HepG2 (cell line): ENCODE results near the gene PLEKHH3. TPM values are rescaled to one million over a fixed set of nuclear protein-coding genes. Genes with fewer than 3 reads are reported as not detected.

Experiments
- DBP ChIP-seq: sonication (generic); formaldehyde crosslinking; IDR thresholded peaks from 2 replicates; pipeline ENCODE4 v1.4.0; 2020; ENCODE audit warnings: missing genetic modification reagents; ENCODE audit errors: not compliant biosample characterization
- FIP1L1 ChIP-seq: fragments of 200-400 bp; formaldehyde crosslinking; IDR thresholded peaks from 2 replicates; pipeline ENCODE4 v1.6.1; 2018; ENCODE audit warnings: low read depth, mild to moderate bottlenecking, low read length, moderate library complexity, borderline replicate concordance; ENCODE audit not compliant: insufficient read depth
- GLMP ChIP-seq: sonication (generic); formaldehyde crosslinking; IDR thresholded peaks from 2 replicates; pipeline ENCODE4 v1.9.0; 2021; ENCODE audit warnings: missing genetic modification reagents, mild to moderate bottlenecking, borderline replicate concordance
- HDAC6 ChIP-seq: fragments of 200-600 bp; sonication (generic); IDR thresholded peaks from 2 replicates; pipeline ENCODE4 v1.7.0; 2017; ENCODE audit warnings: mild to moderate bottlenecking, antibody characterized with exemption, low read length, low read depth
- IKZF5 ChIP-seq: IDR thresholded peaks from 2 replicates; pipeline ENCODE4 v1.6.1; 2018; ENCODE audit warnings: missing genetic modification reagents, mild to moderate bottlenecking, missing compliant biosample characterization
- KLF13 ChIP-seq: sonication (generic); formaldehyde crosslinking; IDR thresholded peaks from 2 replicates; pipeline ENCODE4 v1.4.0; 2020; ENCODE audit warnings: mild to moderate bottlenecking, missing genetic modification reagents
- KMT2B ChIP-seq: IDR thresholded peaks from 2 replicates; pipeline ENCODE4 v1.6.1; 2016; ENCODE audit warnings: missing genetic modification reagents, missing compliant biosample characterization
- ZBTB2 ChIP-seq: sonication (generic); formaldehyde crosslinking; IDR thresholded peaks from 2 replicates; pipeline ENCODE4 v1.8.0; 2022; ENCODE audit warnings: low read depth, missing genetic modification reagents
- ZBTB39 ChIP-seq: sonication (generic); formaldehyde crosslinking; IDR thresholded peaks from 2 replicates; pipeline ENCODE4 v1.5.0; 2020; ENCODE audit warnings: missing genetic modification reagents
- ZC3H13 ChIP-seq: sonication (generic); formaldehyde crosslinking; IDR thresholded peaks from 2 replicates; pipeline ENCODE4 v1.8.1; 2023; ENCODE audit warnings: mild to moderate bottlenecking, missing genetic modification reagents, moderate library complexity
- ZNF281 ChIP-seq: sonication (generic); formaldehyde crosslinking; IDR thresholded peaks from 2 replicates; pipeline ENCODE4 v1.4.0; 2020; ENCODE audit warnings: missing genetic modification reagents, borderline replicate concordance
- ZNF607 ChIP-seq: sonication (generic); formaldehyde crosslinking; IDR thresholded peaks from 2 replicates; pipeline ENCODE4 v1.5.1; 2020; ENCODE audit warnings: missing genetic modification reagents, mild to moderate bottlenecking, borderline replicate concordance
- ZZZ3 ChIP-seq: sonication (generic); formaldehyde crosslinking; IDR thresholded peaks from 2 replicates; pipeline ENCODE4 v1.4.0; 2020; ENCODE audit warnings: missing genetic modification reagents, mild to moderate bottlenecking, borderline replicate concordance
- polyA plus RNA-seq, 8 experiments: library from polyadenylated mRNA; depleted of rRNA in 3 of 8; stranded (reverse) in 7 of 8; unstranded in 1 of 8; fragments of >200 nt; fragmentation: Illumina TruSeq in 4 of 8; extraction: Trizol in 4 of 8; gene quantifications; 2 replicates each; pipeline versions ENCODE4 v1.2.1 to v1.2.3, GENCODE V29; 2011 to 2016; ENCODE audit warnings: low read depth in 4 of 8, missing spikeins in 1 of 8, mixed read lengths in 1 of 8; ENCODE audit not compliant: insufficient read depth in 1 of 8
- total RNA-seq, 5 experiments: library from RNA; depleted of rRNA; stranded (reverse); fragments of >200 nt; fragmentation: Illumina TruSeq; extraction: Trizol; gene quantifications; 2 replicates each; pipeline ENCODE4 v1.2.3, GENCODE V29; 2016; ENCODE audit warnings: low read depth in 1 of 5

Gene PLEKHH3
- total and polyA plus RNA-seq, 2 of the 13 experiments (the other 11 are each of a cell fraction or from before 2014, with no cell fraction given) = 6.0 to 19.9 TPM

- 0 out of 2 replicates have a peak, but pooled peaks have one; percentile 67 for TF ChIP-seq ZC3H13
- no peak for TF ChIP-seq KLF13 (CRISPR knock-in tag)
- no peak for TF ChIP-seq FIP1L1
- TF ChIP-seq KMT2B (CRISPR knock-in tag) = no peak
- no peak for TF ChIP-seq IKZF5
- TF ChIP-seq ZZZ3 (CRISPR knock-in tag) = no peak
- TF ChIP-seq DBP (CRISPR knock-in tag) = no peak
- peak; percentile 29; the same call in 1 of the 2 replicates for TF ChIP-seq ZBTB2 (CRISPR knock-in tag)
- TF ChIP-seq HDAC6 = no peak
- no peak for TF ChIP-seq ZBTB39 (CRISPR knock-in tag)
- TF ChIP-seq GLMP = no peak
- TF ChIP-seq ZNF607 (CRISPR knock-in tag) = 0 out of 2 replicates have a peak, but pooled peaks have one; percentile 11
- peak; percentile 67 for TF ChIP-seq ZNF281
These were observed 2.2 kb upstream of the PLEKHH3 start (continued) for GRCh38 chr17:42678951-42679491.
